H1 (cell line): Measurements from ENCODE around the gene DDX55.

Experiments used
- CBX5 ChIP-seq: fragments of 300-800, 300-1000 bp; sonication (generic); IDR thresholded peaks from 2 replicates; pipeline ENCODE4 v1.7.1; 2016; ENCODE audit warnings: antibody characterized with exemption, low read length, low read depth
- CHD2 ChIP-seq: IDR thresholded peaks from 2 replicates; pipeline ENCODE4 v1.6.1; 2012; ENCODE audit warnings: low read length, improper control_type of control experiment
- EZH2 ChIP-seq: fragments of 200-600 bp; sonication (generic); IDR thresholded peaks from 2 replicates; pipeline ENCODE4 v1.7.1; 2012; ENCODE audit warnings: low read depth, mild to moderate bottlenecking, moderate library complexity, low read length, inconsistent platforms; ENCODE audit not compliant: severe bottlenecking
- GTF2F1 ChIP-seq: IDR thresholded peaks from 2 replicates; pipeline ENCODE4 v1.6.1; 2012; ENCODE audit warnings: low read depth, low read length, improper control_type of control experiment, borderline replicate concordance
- JUN ChIP-seq: IDR thresholded peaks from 2 replicates; pipeline ENCODE4 v1.6.1; 2011; ENCODE audit warnings: low read depth, mild to moderate bottlenecking, improper control_type of control experiment, low read length
- MAFK ChIP-seq: IDR thresholded peaks from 2 replicates; pipeline ENCODE4 v1.6.1; 2012; ENCODE audit warnings: low read depth, mild to moderate bottlenecking, improper control_type of control experiment, low read length
- POLR2A ChIP-seq, 2 experiments: IDR thresholded peaks; 1 replicate in 1 of 2; 2 replicates in 1 of 2; pipeline ENCODE4 v1.6.1; 2011; ENCODE audit warnings: low read depth in 2 of 2, low read length in 2 of 2, mild to moderate bottlenecking in 2 of 2; ENCODE audit errors: control extremely low read depth in 1 of 2
- RXRA ChIP-seq: IDR thresholded peaks from 2 replicates; pipeline ENCODE4 v1.6.1; 2011; ENCODE audit warnings: low read depth, mild to moderate bottlenecking, low read length, moderate library complexity; ENCODE audit not compliant: insufficient read depth
- SIX5 ChIP-seq: IDR thresholded peaks from 2 replicates; pipeline ENCODE4 v1.6.1; 2011; ENCODE audit warnings: mild to moderate bottlenecking, low read depth, low read length
- SP1 ChIP-seq: IDR thresholded peaks from 2 replicates; pipeline ENCODE4 v1.6.1; 2011; ENCODE audit warnings: low read depth, low read length
- TAF1 ChIP-seq: IDR thresholded peaks from 2 replicates; pipeline ENCODE4 v1.6.1; 2011; ENCODE audit warnings: mild to moderate bottlenecking, low read depth, low read length
- TF ChIP-seq, protein P1 (sequence below), 3 experiments: IDR thresholded peaks; 1 replicate in 2 of 3; 2 replicates in 1 of 3; pipeline versions ENCODE4 v1.5.1 to v1.6.1; 2011; ENCODE audit warnings: low read length in 3 of 3, mild to moderate bottlenecking in 3 of 3, inconsistent platforms in 2 of 3, low read depth in 1 of 3, moderate library complexity in 1 of 3; ENCODE audit not compliant: insufficient read depth in 1 of 3; ENCODE audit errors: control extremely low read depth in 1 of 3
- TF ChIP-seq, protein P2 (sequence below): IDR thresholded peaks from 2 replicates; pipeline ENCODE4 v1.6.1; 2012; ENCODE audit warnings: inconsistent platforms
- TF ChIP-seq, protein P3 (sequence below): IDR thresholded peaks from 2 replicates; pipeline ENCODE4 v1.6.1; 2011; ENCODE audit warnings: low read length, improper control_type of control experiment

DNA sequence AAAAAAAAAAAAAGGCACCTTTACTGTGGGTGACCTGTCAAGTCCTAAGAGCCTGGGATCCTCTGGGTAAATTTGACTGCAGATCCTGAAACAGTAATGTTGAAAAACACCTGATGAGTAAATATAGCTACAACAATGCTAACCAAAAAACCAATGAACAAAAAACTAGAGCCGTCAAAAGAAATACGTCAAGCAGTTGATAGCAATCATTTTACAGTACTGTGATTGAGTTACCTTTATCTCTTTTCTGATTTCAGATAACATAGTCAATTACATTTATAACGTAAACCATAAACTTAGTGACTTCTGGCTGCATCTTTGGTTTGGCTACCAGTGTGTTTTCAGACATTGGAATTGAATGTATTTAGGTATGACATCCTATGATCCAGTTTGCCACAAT lies 23.7 kb upstream of the DDX55 start:
- TF ChIP-seq, protein P1, sequence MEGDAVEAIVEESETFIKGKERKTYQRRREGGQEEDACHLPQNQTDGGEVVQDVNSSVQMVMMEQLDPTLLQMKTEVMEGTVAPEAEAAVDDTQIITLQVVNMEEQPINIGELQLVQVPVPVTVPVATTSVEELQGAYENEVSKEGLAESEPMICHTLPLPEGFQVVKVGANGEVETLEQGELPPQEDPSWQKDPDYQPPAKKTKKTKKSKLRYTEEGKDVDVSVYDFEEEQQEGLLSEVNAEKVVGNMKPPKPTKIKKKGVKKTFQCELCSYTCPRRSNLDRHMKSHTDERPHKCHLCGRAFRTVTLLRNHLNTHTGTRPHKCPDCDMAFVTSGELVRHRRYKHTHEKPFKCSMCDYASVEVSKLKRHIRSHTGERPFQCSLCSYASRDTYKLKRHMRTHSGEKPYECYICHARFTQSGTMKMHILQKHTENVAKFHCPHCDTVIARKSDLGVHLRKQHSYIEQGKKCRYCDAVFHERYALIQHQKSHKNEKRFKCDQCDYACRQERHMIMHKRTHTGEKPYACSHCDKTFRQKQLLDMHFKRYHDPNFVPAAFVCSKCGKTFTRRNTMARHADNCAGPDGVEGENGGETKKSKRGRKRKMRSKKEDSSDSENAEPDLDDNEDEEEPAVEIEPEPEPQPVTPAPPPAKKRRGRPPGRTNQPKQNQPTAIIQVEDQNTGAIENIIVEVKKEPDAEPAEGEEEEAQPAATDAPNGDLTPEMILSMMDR (IDR thresholded peaks at IDR 0.05; ENCODE audit: control extremely low read depth in 1 of 3, insufficient read depth in 1 of 3, low read depth in 1 of 3, low read length in 3 of 3): no peak
- no peak for TF ChIP-seq SIX5
- TF ChIP-seq, protein P2, sequence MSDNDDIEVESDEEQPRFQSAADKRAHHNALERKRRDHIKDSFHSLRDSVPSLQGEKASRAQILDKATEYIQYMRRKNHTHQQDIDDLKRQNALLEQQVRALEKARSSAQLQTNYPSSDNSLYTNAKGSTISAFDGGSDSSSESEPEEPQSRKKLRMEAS: no peak
- no peak for TF ChIP-seq JUN
- no peak for TF ChIP-seq EZH2
- no peak for TF ChIP-seq GTF2F1
- TF ChIP-seq TAF1: no peak
- no peak for TF ChIP-seq SP1
- TF ChIP-seq, protein P3, sequence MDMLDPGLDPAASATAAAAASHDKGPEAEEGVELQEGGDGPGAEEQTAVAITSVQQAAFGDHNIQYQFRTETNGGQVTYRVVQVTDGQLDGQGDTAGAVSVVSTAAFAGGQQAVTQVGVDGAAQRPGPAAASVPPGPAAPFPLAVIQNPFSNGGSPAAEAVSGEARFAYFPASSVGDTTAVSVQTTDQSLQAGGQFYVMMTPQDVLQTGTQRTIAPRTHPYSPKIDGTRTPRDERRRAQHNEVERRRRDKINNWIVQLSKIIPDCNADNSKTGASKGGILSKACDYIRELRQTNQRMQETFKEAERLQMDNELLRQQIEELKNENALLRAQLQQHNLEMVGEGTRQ: no peak
- TF ChIP-seq CHD2: no peak
- TF ChIP-seq RXRA: no peak
- no peak for TF ChIP-seq CBX5
- TF ChIP-seq POLR2A (IDR thresholded peaks at IDR 0.05; ENCODE audit: control extremely low read depth in 1 of 2, low read depth in 2 of 2, low read length in 2 of 2): no peak
- TF ChIP-seq MAFK: no peak
